NOMO-1 (cell line): Measurements from ENCODE around the gene ANKRD42.
"Not testable (repeated sequence)": the region's sequence is repeated elsewhere in the genome, so short reads cannot be mapped to it uniquely, and the experiment has no call there.

Experiments used
- DNase-seq, 2 experiments: peaks; one replicate each; lab custom pipeline; 2025; ENCODE audit not compliant: unreplicated experiment in 2 of 2; lab: John Stamatoyannopoulos, UW

Gene ANKRD42

GRCh38 chr11:83235825-83236224 is 42.3 kb downstream of the ANKRD42 start:
- peak in 1 of 2 experiments; percentile 8 for DNase-seq

- no peak for DNase-seq
Observed at GRCh38 chr11:83238111-83238510, 44.6 kb downstream of the ANKRD42 start.

DNA sequence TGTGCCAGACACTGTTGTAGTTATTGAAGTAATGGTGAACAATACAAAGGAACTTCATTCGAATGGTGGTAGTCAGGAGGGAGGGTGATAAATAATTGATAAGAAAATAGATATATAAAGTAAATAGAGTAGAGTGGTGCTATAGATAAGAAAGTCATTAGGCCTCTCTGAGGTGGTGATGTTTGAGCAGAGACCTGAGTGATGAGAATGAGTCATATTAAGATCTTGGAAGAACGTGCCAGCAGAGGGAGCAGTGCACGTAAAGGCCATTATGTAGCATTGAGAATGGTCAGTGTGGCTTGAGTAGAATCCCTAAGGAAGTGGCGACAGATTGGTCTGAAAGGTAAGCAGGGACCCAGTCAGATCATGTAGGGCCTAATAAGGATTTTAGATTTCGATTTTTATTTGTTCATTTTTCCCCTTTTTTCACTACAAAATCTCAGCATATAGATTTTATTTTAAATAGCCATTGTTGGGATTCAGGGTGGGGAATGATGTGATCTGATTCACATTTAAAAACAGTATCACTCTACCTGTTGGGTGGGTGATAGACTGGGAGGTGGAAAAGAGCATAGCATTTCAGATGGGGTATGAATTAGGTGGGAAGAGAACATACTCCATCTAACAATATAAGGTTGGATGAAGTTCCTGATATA is 47.9 kb downstream of the ANKRD42 start:
- peak in 1 of 2 experiments; percentile 44 for DNase-seq

GRCh38 chr11:83249445-83249844 is 55.9 kb downstream of the ANKRD42 start:
- DNase-seq, result no peak

DNA sequence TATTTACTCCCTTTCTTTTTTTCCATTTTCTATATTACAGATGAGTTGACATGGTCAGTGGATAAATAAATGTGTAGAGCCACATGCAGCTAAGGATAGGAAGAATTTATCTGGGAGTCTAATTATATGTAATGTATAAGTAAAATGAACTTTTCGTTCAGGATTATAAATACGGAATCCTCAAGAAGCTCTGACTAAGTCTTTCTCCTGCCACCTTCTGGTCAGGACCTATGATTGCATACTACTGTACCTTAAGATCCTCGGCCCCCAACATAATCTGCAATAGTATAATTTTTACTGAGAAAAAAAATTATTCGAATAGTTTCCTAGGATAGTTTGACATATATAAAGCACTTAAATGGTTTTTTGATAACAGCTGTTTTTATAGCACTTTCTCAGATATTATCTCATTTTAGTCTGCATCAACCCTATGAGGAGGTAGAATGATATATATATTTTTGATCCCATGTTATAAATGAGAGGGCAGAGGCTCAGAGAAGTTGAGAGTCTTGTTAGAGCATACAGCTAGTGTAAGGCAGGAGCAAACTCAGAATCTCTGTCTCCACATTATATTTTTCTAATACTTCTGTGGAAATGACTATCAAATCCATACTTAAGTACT is 56.6 kb downstream of the ANKRD42 start:
- DNase-seq, result peak in 1 of 2 experiments; percentile 42

GRCh38 chr11:83252266-83252665 is 58.8 kb downstream of the ANKRD42 start:
- DNase-seq, result no peak

DNA sequence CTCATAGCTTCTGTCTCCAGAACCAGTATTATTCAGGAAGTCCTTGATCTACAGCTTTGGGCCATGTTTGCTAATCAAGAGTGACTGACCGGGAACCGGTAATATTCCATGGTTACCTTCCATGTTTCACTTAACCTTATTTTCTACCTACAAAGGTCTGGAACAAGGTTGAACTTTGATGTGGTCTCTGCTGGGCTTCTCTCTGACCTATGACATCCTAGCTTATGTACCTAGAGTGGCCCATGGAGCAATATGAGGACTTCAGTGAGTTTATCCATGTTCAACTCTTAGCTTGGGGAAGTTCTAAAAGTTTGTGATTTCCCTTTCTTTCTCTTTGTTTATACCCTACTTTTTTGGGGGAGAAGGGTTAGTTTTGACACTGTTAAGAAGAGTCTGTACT is 59.4 kb downstream of the ANKRD42 start:
- no peak for DNase-seq

DNA sequence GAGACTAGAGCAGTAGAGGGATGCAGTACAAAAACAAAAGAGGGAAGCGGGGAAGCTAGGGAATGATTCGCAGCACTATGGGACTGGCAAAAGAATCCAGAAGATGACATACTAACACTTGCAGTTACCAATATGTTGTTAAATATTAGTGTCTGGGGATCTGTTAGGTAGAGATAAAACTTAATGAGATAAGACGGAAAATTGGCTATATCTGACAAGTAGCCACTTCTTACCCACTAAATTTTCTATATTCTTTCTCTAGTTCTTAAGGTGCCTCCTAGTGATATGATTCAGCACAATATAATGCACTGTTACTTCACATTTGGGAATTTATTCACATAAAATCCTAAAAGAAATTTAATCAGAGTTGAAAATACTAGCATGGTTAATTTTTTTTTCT is 61.9 kb downstream of the ANKRD42 start:
- no peak for DNase-seq

DNA sequence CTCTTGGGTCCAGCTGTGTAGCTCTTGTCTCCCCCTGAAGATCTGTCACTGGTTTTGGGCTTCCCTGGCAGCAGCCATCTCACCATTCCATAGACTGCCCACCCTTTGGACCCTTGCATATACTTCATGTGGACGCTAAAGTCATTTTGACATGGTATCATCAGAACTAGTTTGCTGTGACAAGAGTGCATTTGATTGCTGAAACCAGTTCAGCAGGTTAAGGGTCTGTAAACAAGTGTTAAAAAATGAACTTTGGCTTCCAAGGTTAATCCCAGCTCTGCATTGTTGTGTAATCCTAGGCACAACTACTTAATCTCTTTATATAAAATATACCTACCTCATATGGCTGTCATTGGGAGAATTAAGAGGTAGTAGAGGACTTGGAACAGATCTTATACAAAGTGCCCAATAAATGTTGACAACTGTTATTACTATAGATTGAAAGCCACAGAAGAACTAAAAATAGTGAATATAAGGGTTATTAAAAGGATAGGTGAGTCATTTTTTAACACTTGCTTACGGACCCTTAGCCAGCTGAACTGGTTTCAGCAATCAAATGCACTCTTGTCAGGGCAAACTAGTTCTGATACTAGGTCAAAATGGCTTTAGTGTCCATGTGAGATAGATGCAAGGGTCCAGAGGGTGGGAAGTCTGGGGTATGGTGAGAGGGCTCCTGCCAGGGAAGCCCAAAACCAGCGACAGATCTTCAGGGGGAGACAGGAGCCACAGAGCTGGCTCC is 63.3 kb downstream of the ANKRD42 start:
- no peak for DNase-seq

DNA sequence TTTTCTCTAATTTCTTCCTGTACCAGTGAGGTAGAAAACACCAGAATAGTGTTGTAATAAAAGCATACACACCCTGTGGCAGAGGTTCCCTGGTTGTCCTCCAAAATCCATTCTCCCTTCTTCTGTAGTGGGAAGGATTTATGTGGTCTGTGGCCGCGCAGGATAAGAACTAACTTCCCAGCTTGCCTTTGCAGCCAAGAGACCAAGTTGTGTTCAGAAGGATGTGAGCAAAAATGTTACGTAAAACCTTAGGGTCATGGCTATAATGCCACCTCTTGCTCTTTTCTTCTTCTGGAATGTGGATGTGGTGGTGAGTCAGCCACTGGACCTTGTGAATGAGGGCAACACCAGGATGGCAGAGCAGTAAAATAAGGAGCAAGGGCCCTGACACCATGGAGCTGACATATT is 64.3 kb downstream of the ANKRD42 start:
- DNase-seq, result no peak

DNA sequence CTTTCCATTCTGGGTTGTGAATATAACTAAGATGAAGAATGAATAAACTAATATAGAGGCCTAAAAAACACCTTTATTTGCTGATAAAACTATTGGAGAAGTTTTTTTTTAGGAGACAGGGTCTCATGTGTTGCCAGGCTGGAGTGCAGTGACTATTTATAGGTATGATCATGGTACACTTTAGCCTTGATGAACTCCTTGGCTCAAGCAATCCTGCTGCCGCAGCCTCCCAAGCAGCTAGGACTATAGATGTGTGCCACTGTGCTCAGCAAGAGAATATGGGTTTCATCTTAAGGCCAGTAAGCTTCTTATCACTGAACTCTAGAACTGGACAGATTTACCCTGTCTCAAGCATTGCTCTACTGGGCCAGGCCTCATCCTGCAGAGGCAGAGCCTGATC is 66.0 kb downstream of the ANKRD42 start:
- no peak for DNase-seq

GRCh38 chr11:83265331-83265730 is 71.8 kb downstream of the ANKRD42 start:
- no peak for DNase-seq

GRCh38 chr11:83269080-83269479 is 75.6 kb downstream of the ANKRD42 start:
- DNase-seq, result not testable (repeated sequence)

DNA sequence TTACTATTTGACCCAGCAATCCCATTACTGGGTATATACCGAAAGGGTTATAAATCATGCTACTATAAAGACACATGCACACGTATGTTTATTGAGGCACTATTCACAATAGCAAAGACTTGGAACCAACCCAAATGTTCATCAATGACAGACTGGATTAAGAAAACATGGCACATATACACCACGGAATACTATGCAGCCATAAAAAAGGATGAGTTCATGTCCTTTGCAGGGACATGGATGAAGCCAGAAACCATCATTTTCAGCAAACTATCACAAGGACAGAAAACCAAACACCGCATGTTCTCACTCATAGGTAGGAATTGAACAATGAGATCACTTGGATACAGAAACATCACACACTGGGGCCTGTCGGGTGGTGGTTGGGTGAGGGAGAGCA is 78.2 kb downstream of the ANKRD42 start:
- DNase-seq, result not testable (repeated sequence)

GRCh38 chr11:83272627-83273026 is 79.1 kb downstream of the ANKRD42 start:
- DNase-seq, result no peak

GRCh38 chr11:83275888-83276641 is 82.6 kb downstream of the ANKRD42 start:
- DNase-seq, result no peak

GRCh38 chr11:83278351-83278750 is 84.8 kb downstream of the ANKRD42 start:
- DNase-seq, result no peak

- no peak for DNase-seq
Observed at GRCh38 chr11:83280256-83280655, 86.7 kb downstream of the ANKRD42 start.

- DNase-seq, result no peak
Observed at GRCh38 chr11:83282084-83282716, 88.7 kb downstream of the ANKRD42 start.

GRCh38 chr11:83284501-83285150 is 91.1 kb downstream of the ANKRD42 start:
- DNase-seq, result no peak
